ENCODE results near the gene CPVL. TPM values are rescaled to one million over a fixed set of nuclear protein-coding genes. Genes with fewer than 3 reads are reported as not detected.

The CPVL gene
- total RNA-seq, 4 donors from 2014 or later = 8.0 to 28.5 (median 11.3) TPM

GRCh38 chr7:29008590-29008989 lies 137.7 kb downstream of the CPVL start:
- no peaks in the 10 kb centered on the region for H3K27me3 ChIP-seq
- no peak overlapping the region for H3K4me3 ChIP-seq
- DNase-seq (ENCODE audit: extremely low spot score) = no peak
- TF ChIP-seq POLR2A (IDR thresholded peaks at IDR 0.05; ENCODE audit: low read depth) (no peak), EP300 (IDR thresholded peaks at IDR 0.05) (no peak), CTCF (IDR thresholded peaks at IDR 0.05) (no peak), POLR2AphosphoS5 (IDR thresholded peaks at IDR 0.05) (no peak)
- H3K9me3 ChIP-seq = no peaks in the 10 kb centered on the region
- H3K4me1 ChIP-seq = no peaks in the 10 kb centered on the region
- 84% methylated on average over 2 of the region's 2 CpGs for WGBS
- intact Hi-C loops (cut with DNase I) = no loop called here
- no peak overlapping the region for H3K27ac ChIP-seq (replicated peaks in 1 of 4)
- H3K36me3 ChIP-seq = no peaks in the 10 kb centered on the region

DNA sequence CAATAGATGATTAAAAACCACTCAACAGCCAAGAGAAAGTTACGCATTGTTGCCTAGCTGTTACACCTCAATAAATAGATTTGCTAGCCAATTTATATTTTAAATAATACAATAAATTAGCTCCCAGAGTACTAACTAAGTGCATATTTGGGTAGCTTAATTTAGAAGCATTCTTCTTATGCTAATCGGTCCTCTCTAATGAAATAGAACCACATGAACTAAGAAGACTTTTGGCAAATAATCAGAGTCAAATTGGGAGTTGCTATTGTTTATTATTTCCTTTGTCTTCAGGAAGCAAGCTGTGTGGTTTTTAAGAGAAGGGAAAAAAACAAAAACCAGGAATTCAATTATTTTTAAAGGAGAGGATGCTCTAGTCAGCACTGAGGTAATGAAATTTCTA lies 139.2 kb downstream of the CPVL start:
- intact Hi-C loops (cut with DNase I) = no loop called here
- DNase-seq (ENCODE audit: extremely low spot score) = no peak
- Histone ChIP-seq H3K4me1 (no peaks in the 10 kb centered on the region), H3K4me3 (no peak overlapping the region), H3K27me3 (no peaks in the 10 kb centered on the region), H3K36me3 (no peaks in the 10 kb centered on the region), H3K27ac (replicated peaks in 1 of 4) (no peak overlapping the region), H3K9me3 (no peaks in the 10 kb centered on the region)
- WGBS = 86% methylated on average over 2 of the region's 2 CpGs
- TF ChIP-seq EP300 (IDR thresholded peaks at IDR 0.05) (no peak), POLR2AphosphoS5 (IDR thresholded peaks at IDR 0.05) (no peak), POLR2A (IDR thresholded peaks at IDR 0.05; ENCODE audit: low read depth) (no peak), CTCF (IDR thresholded peaks at IDR 0.05) (no peak)

GRCh38 chr7:29005829-29006228 lies 140.5 kb downstream of the CPVL start:
- Histone ChIP-seq H3K27ac (replicated peaks in 1 of 4) (no peak overlapping the region), H3K9me3 (no peaks in the 10 kb centered on the region), H3K27me3 (no peaks in the 10 kb centered on the region), H3K36me3 (no peaks in the 10 kb centered on the region), H3K4me1 (no peaks in the 10 kb centered on the region), H3K4me3 (no peak overlapping the region)
- TF ChIP-seq EP300 (IDR thresholded peaks at IDR 0.05) = no peak
- TF ChIP-seq POLR2A (IDR thresholded peaks at IDR 0.05; ENCODE audit: low read depth) = no peak
- TF ChIP-seq POLR2AphosphoS5 (IDR thresholded peaks at IDR 0.05) = no peak
- no peak for TF ChIP-seq CTCF (IDR thresholded peaks at IDR 0.05)
- WGBS = 72% methylated on average over 3 of the region's 3 CpGs
- intact Hi-C loops (cut with DNase I) = no loop called here
- DNase-seq (ENCODE audit: extremely low spot score) = peak; percentile 68

DNA sequence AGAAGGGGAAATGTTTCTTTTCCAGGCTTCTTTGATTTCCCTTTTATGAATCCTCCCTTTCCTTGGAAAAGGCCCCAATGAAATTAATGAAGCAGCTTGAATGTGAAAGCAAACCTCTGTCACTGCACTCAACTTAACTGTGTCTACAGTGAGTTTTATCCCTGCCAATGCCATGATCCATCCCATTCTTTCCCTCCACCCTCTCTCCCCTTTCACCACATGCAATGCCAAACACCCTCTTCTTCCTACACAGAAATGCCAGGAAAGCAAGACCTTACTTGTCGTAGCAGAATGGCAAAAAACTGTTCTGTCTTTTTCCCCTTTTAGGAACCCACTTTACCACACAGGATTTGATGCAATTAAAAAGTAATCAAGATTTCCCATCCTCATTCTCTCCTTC lies 140.9 kb downstream of the CPVL start:
- WGBS = 71% methylated on average over 1 of the region's 1 CpG
- Histone ChIP-seq H3K9me3 (no peaks in the 10 kb centered on the region), H3K4me1 (peaks cover 0 to 4% (median 0%) of the 10 kb centered on the region in 4 donors), H3K4me3 (no peak overlapping the region), H3K27me3 (no peaks in the 10 kb centered on the region), H3K36me3 (no peaks in the 10 kb centered on the region), H3K27ac (replicated peaks in 1 of 4) (no peak overlapping the region)
- DNase-seq (ENCODE audit: extremely low spot score) = no peak
- intact Hi-C loops (cut with DNase I) = no loop called here
- TF ChIP-seq CTCF (IDR thresholded peaks at IDR 0.05) (no peak), EP300 (IDR thresholded peaks at IDR 0.05) (no peak), POLR2A (IDR thresholded peaks at IDR 0.05; ENCODE audit: low read depth) (no peak), POLR2AphosphoS5 (IDR thresholded peaks at IDR 0.05) (no peak)

DNA sequence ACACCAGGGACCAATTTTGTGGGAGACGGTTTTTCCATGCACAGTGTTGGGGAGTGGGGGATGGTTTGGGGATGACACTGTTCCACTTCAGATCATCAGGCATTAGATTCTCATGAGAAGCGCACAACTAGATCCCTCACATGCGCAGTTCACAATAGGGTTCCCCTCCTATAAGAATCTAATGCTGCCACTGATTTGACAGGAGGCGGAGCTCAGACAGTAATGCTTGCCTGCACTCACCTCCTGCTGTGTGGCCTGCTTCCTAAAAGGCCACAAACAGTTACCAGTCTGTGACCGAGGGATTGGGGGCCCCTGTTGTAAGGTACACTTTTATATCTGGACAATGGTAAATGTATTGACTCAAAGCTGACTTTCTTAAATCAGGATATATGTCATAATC lies 142.6 kb downstream of the CPVL start:
- Histone ChIP-seq H3K4me1 (peaks cover under 1 to 8% (median under 1%) of the 10 kb centered on the region in 4 donors), H3K9me3 (no peaks in the 10 kb centered on the region), H3K27ac (replicated peaks in 1 of 4) (no peak overlapping the region), H3K27me3 (no peaks in the 10 kb centered on the region), H3K36me3 (no peaks in the 10 kb centered on the region), H3K4me3 (no peak overlapping the region)
- intact Hi-C loops (cut with DNase I) = no loop called here
- TF ChIP-seq POLR2AphosphoS5 (IDR thresholded peaks at IDR 0.05) (no peak), POLR2A (IDR thresholded peaks at IDR 0.05; ENCODE audit: low read depth) (no peak), CTCF (IDR thresholded peaks at IDR 0.05) (no peak), EP300 (IDR thresholded peaks at IDR 0.05) (no peak)
- WGBS = 93% methylated on average over 4 of the region's 5 CpGs
- DNase-seq (ENCODE audit: extremely low spot score) = peak; percentile 74
